Heart right ventricle (tissue), 16 donors: Measurements from ENCODE around the gene OR1E1. TPM values are rescaled to one million over a fixed set of nuclear protein-coding genes. Genes with fewer than 3 reads are reported as not detected.

Source experiments
- ATAC-seq, 8 donors: fragments of 200-7000 bp; cut with Tn5 transposase; one replicate each; pipeline ENCODE4 v1.9.1; 2020; ENCODE audit warnings: mild to moderate bottlenecking in 8 of 8, moderate library complexity in 8 of 8, moderate number of reproducible peaks in 1 of 8
- DNase-seq, 2 donors: peaks; one replicate each; pipeline ENCODE4 v3.0.0-alpha.2; 2020
- H3K27ac ChIP-seq, 10 donors: fragments of 200-600 bp; sonication (generic) in 2 of 10; one replicate each; pipeline versions ENCODE4 v1.5.0 to v1.8.0; 2020 to 2022; ENCODE audit warnings: mild to moderate bottlenecking in 3 of 10
- H3K27me3 ChIP-seq, 7 donors: fragments of 200-600 bp; one replicate each; pipeline ENCODE4 v1.8.0; 2021 to 2022; ENCODE audit warnings: mild to moderate bottlenecking in 2 of 7
- H3K36me3 ChIP-seq, 9 donors: fragments of 200-600 bp; sonication (generic) in 1 of 9; one replicate each; pipeline versions ENCODE4 v1.5.0 to v1.8.0; 2020 to 2022; ENCODE audit warnings: mild to moderate bottlenecking in 2 of 9
- H3K4me1 ChIP-seq, 9 donors: fragments of 200-600 bp; sonication (generic) in 1 of 9; one replicate each; pipeline versions ENCODE4 v1.5.0 to v1.8.0; 2020 to 2022; ENCODE audit warnings: mild to moderate bottlenecking in 4 of 9
- H3K4me3 ChIP-seq, 10 donors: fragments of 200-600 bp; sonication (generic) in 2 of 10; one replicate each; pipeline versions ENCODE4 v1.5.0 to v1.8.0; 2020 to 2022; ENCODE audit warnings: mild to moderate bottlenecking in 7 of 10, moderate library complexity in 2 of 10
- H3K9me3 ChIP-seq, 11 donors: fragments of 200-600 bp in 10 of 11; sonication (generic) in 2 of 11; one replicate each; pipeline versions ENCODE4 v1.5.0 to v1.8.0; 2013 to 2022; ENCODE audit warnings: mild to moderate bottlenecking in 2 of 11, control low read depth in 1 of 11, moderate library complexity in 1 of 11
- CTCF ChIP-seq, 9 donors: fragments of 200-600 bp; sonication (generic) in 2 of 9; IDR thresholded peaks; one replicate each; pipeline versions ENCODE4 v1.5.0 to v1.8.0; 2021 to 2022; ENCODE audit warnings: antibody characterized with exemption in 9 of 9, mild to moderate bottlenecking in 5 of 9, moderate library complexity in 1 of 9
- WGBS, 2 donors: extraction: QIAGEN DNeasy Blood & Tissue Kit; methylation state at CpG; one replicate each; pipeline ENCODE4 v1.1.7; 2013; ENCODE audit warnings: inconsistent platforms in 1 of 2; 5-methylcytosine and 5-hydroxymethylcytosine counted together
- intact Hi-C, 10 donors: fragments of 100-400 bp; cut with DNase I; formaldehyde crosslinking; loops; one replicate each; pipeline versions ENCODE4 v1.11.1 to v1.14.2; 2022
- long read RNA-seq, 3 donors: library from polyadenylated mRNA; unstranded; transcript quantifications; one replicate each; pipeline ENCODE4 v2.0.0, GENCODE V29; 2020 to 2021
- polyA plus RNA-seq, 2 donors: library from polyadenylated mRNA; stranded (reverse); fragments of 200-250 nt; gene quantifications; one replicate each; pipeline ENCODE4 v1.2.3, GENCODE V29; 2013
- total RNA-seq, 10 donors: library from RNA; stranded (reverse); fragmentation: NEBNext Ultra II Directional in 3 of 10; extraction: Animal tissue kit (Norgen Biotek cat#: 25700) in 3 of 10; gene quantifications; one replicate each; pipeline versions ENCODE4 v1.2.1 to v1.2.4, GENCODE V29; 2021 to 2023
- donor health status: Arrhythmogenic right ventricular cardiomyopathy.
- donor health status: ischemic (EF 13 %, LVEDD 7.1; RV severe dilation, severe dysfunction).
- donor health status: healthy with polysubstance abuse.
- donor health status: DM: no; HTN: yes; CAD: no.
- donor health status: DM: no; HTN: no; CAD: no.
- donor health status: ischemic (EF 25% LVEDD 6.9; RV normal size, moderate dysfunction).
- donor health status: ischemic (EF 25% LVEDD 5.7; RV mildly dilated, moderate dysfunction).
- donor health status: healthy.
- donor health status: DM: yes; HTN: yes; CAD: no.
- donor health status: Ischemic cardiomyopathy.
- donor health status: ischemic (EF 35%, LVEDD 5.7; RV mildly dilated, moderate dysfunction).
- donor health status: nonischemic (EF 11% LVEDD 7.7; RV severe dilation, severe dysfunction).
- donor health status: DM: yes; HTN: yes; CAD: no.
- donor health status: PGD.
- donor health status: ischemic (EF 29% LVEDD 5.4; RV normal size, mild dysfunction).
- donor health status: nonischemic (EF 23%, LVEDD 6.1; RV moderate dilation, normal function).

The OR1E1 gene
- total RNA-seq, result under 1 TPM in 1 of 10 donors, not detected in 9; 0.32 TPM
- polyA plus RNA-seq, result not detected
- long read RNA-seq, donor 1, result 0 reads
- long read RNA-seq, donor 2, result 0 reads
- long read RNA-seq, donor 3, result 0 reads

DNA sequence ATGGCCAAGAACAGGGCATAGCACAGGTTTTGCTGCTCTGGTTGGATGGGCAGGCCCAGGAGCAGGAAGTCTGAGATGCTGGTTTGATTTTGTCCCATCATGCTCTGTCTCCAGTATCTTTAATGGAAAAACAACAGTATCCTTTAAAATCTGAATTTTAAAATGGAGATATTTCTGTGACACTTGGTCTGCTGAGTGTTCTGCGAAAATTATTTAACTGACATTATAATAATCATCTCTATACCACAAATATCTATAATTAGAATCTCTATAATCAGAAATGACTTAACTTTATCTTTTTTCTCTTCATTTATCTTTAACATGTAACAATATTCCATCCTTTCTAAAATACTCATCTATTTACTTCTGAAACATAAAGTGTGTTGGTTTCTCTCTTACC, at the start of gene OR1E1:
TSS of gene OR1E1 (minus strand) at position 101 of the 400 bp plus-strand sequence. CDS start at position 101, 0 bp downstream.
- no peaks in the 10 kb centered on the region for H3K36me3 ChIP-seq
- no peak for DNase-seq
- H3K27ac ChIP-seq, result no peak within 1 kb of the TSS
- WGBS, 2 donors, result 80 to 89% methylated on average over 1 of the region's 1 CpG
- ATAC-seq, result no peak
- no peak within 1 kb of the TSS for H3K4me3 ChIP-seq
- peaks cover 0 to 22% (median 0%) of the 10 kb centered on the region in 7 donors for H3K27me3 ChIP-seq
- intact Hi-C loops, result no loop called here
- no peaks in the 10 kb centered on the region for H3K9me3 ChIP-seq
- H3K4me1 ChIP-seq, result no peaks in the 10 kb centered on the region
- TF ChIP-seq CTCF (IDR thresholded peaks at IDR 0.05), result no peak

DNA sequence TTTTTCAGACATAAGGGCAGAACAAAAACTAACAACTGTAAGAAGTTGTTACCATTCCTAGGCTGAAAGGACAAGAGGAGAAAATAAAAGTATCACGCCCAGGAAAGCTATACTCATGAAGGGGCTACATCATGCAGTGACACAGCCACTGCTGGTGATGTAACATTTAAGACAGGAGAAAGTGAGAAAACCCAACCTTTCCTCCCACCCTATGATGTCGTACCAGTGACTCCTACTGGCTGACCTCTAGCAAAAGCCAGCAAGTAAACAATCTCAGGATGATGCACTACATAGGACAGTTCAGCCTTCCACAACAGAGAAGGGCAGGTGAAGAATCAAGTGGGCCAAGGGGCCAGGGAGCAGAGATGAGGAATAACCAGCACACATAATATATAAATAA, 49.4 kb upstream of the OR1E1 start:
- 47 to 60% methylated on average over 2 of the region's 2 CpGs for WGBS, 2 donors
- H3K27me3 ChIP-seq, result peaks cover 0 to 6% (median 0%) of the 10 kb centered on the region in 7 donors
- H3K4me1 ChIP-seq, result no peaks in the 10 kb centered on the region
- peaks cover 0 to 6% (median 0%) of the 10 kb centered on the region in 11 donors for H3K9me3 ChIP-seq
- no peak for TF ChIP-seq CTCF (IDR thresholded peaks at IDR 0.05)
- ATAC-seq (no peak), DNase-seq (no peak)
- no peak overlapping the region for H3K4me3 ChIP-seq
- intact Hi-C loops, result no loop called here
- no peaks in the 10 kb centered on the region for H3K36me3 ChIP-seq
- no peak overlapping the region for H3K27ac ChIP-seq

- DNase-seq (no peak), ATAC-seq (no peak)
- intact Hi-C loops, result no loop called here
- 57 to 67% methylated on average over 2 of the region's 2 CpGs for WGBS, 2 donors
- H3K4me3 ChIP-seq, result no peak overlapping the region
- H3K36me3 ChIP-seq, result no peaks in the 10 kb centered on the region
- H3K27ac ChIP-seq, result no peak overlapping the region
- H3K4me1 ChIP-seq, result no peaks in the 10 kb centered on the region
- no peak for TF ChIP-seq CTCF (IDR thresholded peaks at IDR 0.05)
- H3K9me3 ChIP-seq, result no peaks in the 10 kb centered on the region
- H3K27me3 ChIP-seq, result peaks cover 0 to 14% (median 4%) of the 10 kb centered on the region in 7 donors
Observed at GRCh38 chr17:3440451-3440850, 42.2 kb upstream of the OR1E1 start.

DNA sequence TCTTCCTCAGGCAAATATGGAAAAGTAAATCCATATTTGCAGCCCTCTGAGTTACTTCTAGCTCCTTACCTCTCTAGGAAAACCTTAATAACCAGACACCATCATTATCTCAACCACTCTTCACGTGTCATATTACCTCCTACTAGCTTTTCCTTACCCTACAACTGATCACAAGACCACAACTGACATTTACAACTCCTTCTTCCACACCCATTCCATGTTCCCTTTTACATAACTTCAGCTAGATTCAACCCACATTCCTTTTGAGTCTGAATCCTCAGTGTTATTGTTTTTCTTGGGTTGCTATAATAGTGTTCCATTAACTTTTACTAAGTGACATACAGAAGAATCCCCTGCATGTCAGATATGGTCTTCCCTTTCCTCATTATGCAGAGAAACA, 40.2 kb upstream of the OR1E1 start:
- no peaks in the 10 kb centered on the region for H3K4me1 ChIP-seq
- H3K27me3 ChIP-seq, result peaks cover 0 to 14% (median 4%) of the 10 kb centered on the region in 7 donors
- TF ChIP-seq CTCF (IDR thresholded peaks at IDR 0.05), result no peak
- no peaks in the 10 kb centered on the region for H3K9me3 ChIP-seq
- no peak overlapping the region for H3K27ac ChIP-seq
- no peak overlapping the region for H3K4me3 ChIP-seq
- DNase-seq, result no peak
- no peak for ATAC-seq
- intact Hi-C loops, result no loop called here
- WGBS, 2 donors, result 50 to 62% methylated on average over 1 of the region's 1 CpG
- no peaks in the 10 kb centered on the region for H3K36me3 ChIP-seq
